A549 (cell line): ENCODE data around the gene DEAF1. TPM values are rescaled to one million over a fixed set of nuclear protein-coding genes. Genes with fewer than 3 reads are reported as not detected.

Experiments
- ATAC-seq, 2 experiments: fragments of 200-7000 bp in 1 of 2; fragments of >200 bp in 1 of 2; cut with Nextera tagmentation in 1 of 2; cut with Tn5 transposase in 1 of 2; 3 replicates each; pipeline versions ENCODE4 v1.8.0 to v1.9.1; 2018 to 2020; ENCODE audit warnings: mild to moderate bottlenecking in 1 of 2, moderate library complexity in 1 of 2
- CTCF ChIA-PET: fragments of 300-600 bp; sonication (Branson Sonifier 250); formaldehyde crosslinking; extraction: SDS; loops from one replicate; lab custom pipeline; 2021; ENCODE audit warnings: antibody characterized with exemption, inconsistent platforms; lab: Yijun Ruan, JAX
- POLR2A ChIA-PET: fragments of 350-600 bp; formaldehyde crosslinking; extraction: SDS; loops from one replicate; lab custom pipeline; 2021; ENCODE audit warnings: antibody characterized with exemption, inconsistent platforms; lab: Yijun Ruan, JAX
- DNase-seq, 2 experiments: peaks; one replicate each; pipeline versions ENCODE4 v3.0.0 to v3.0.0-alpha.2; 2011 to 2016; ENCODE audit warnings: low read depth in 1 of 2, low spot score in 1 of 2
- FAIRE-seq: peaks from 2 replicates; lab custom pipeline; 2011; peaks lifted over from hg19 to GRCh38; lab: Jason Lieb, UNC
- H3K27ac ChIP-seq, 2 experiments: fragments of >200 bp; sonication (Bioruptor Twin); formaldehyde crosslinking; 3 replicates each; pipeline ENCODE4 v1.5.1; 2016 to 2017
- H3K4me1 ChIP-seq: fragments of >200 bp; sonication (Bioruptor Twin); formaldehyde crosslinking; 3 replicates; pipeline ENCODE4 v1.6.1; 2016
- H3K4me2 ChIP-seq: fragments of >200 bp; sonication (Bioruptor Twin); formaldehyde crosslinking; 3 replicates; pipeline ENCODE4 v1.6.1; 2016
- H3K4me3 ChIP-seq: fragments of >200 bp; sonication (Bioruptor Twin); formaldehyde crosslinking; 3 replicates; pipeline ENCODE4 v1.5.1; 2016
- H3K9me3 ChIP-seq: fragments of >200 bp; sonication (Bioruptor Twin); formaldehyde crosslinking; 3 replicates; pipeline ENCODE4 v1.6.1; 2016
- CEBPB ChIP-seq, 2 experiments: fragments of >200 bp in 1 of 2; sonication (Bioruptor Twin) in 1 of 2; formaldehyde crosslinking in 1 of 2; IDR thresholded peaks; 2 replicates each; pipeline ENCODE4 v1.6.1; 2012 to 2016
- HOXB5 ChIP-seq: fragments of 250-450 bp; sonication (Bioruptor Pico); IDR thresholded peaks from 2 replicates; pipeline ENCODE4 v1.5.0; 2020; ENCODE audit warnings: mild to moderate bottlenecking, moderate library complexity
- KDM5A ChIP-seq: fragments of 200-600 bp; sonication (generic); IDR thresholded peaks from 2 replicates; pipeline ENCODE4 v1.6.1; 2016; ENCODE audit warnings: antibody characterized with exemption, mild to moderate bottlenecking
- MAFK ChIP-seq: fragments of 450-650 bp; IDR thresholded peaks from 2 replicates; pipeline ENCODE4 v1.6.1; 2014; ENCODE audit not compliant: partially characterized antibody
- NPAS2 ChIP-seq: fragments of 250-450 bp; sonication (Bioruptor Pico); IDR thresholded peaks from 2 replicates; pipeline ENCODE4 v1.8.0; 2022; ENCODE audit warnings: mild to moderate bottlenecking, moderate library complexity, borderline replicate concordance
- POLR2AphosphoS2 ChIP-seq: conservative IDR thresholded peaks from 2 replicates; pipeline ENCODE4 v1.6.1; 2012; ENCODE audit warnings: low read length, improper control_type of control experiment, inconsistent platforms
- RARB ChIP-seq: fragments of 250-450 bp; sonication (Bioruptor Pico); IDR thresholded peaks from 2 replicates; pipeline ENCODE4 v1.8.0; 2021; ENCODE audit warnings: mild to moderate bottlenecking, moderate library complexity
- RNF2 ChIP-seq: fragments of 200-600 bp; sonication (generic); IDR thresholded peaks from 2 replicates; pipeline ENCODE4 v1.6.1; 2016; ENCODE audit warnings: low read depth, mild to moderate bottlenecking, antibody characterized with exemption, moderate library complexity, borderline replicate concordance
- SMC3 ChIP-seq: fragments of >200 bp; sonication (Bioruptor Twin); formaldehyde crosslinking; IDR thresholded peaks from 3 replicates; pipeline ENCODE4 v1.6.1; 2018; ENCODE audit warnings: inconsistent platforms
- TFCP2L1 ChIP-seq: fragments of 250-450 bp; sonication (Bioruptor Pico); IDR thresholded peaks from 2 replicates; pipeline ENCODE4 v1.5.0; 2021; ENCODE audit warnings: mild to moderate bottlenecking
- ZNF302 ChIP-seq: fragments of 250-450 bp; sonication (Bioruptor Pico); IDR thresholded peaks from 2 replicates; pipeline ENCODE4 v1.9.0; 2021; ENCODE audit warnings: inconsistent platforms, mild to moderate bottlenecking, moderate library complexity
- WGBS: methylation state at CpG from one replicate; pipeline ENCODE4 v1.1.6; 2017; ENCODE audit errors: missing lambda C conversion rate; 5-methylcytosine and 5-hydroxymethylcytosine counted together
- polyA plus RNA-seq, 4 experiments: library from polyadenylated mRNA; depleted of rRNA in 3 of 4; stranded (reverse); fragments of >200 nt; fragmentation: RNase III in 1 of 4; extraction: RNeasy Plus Mini Kit Qiagen cat#74134 plus additional on column Dnase treatment in 1 of 4; gene quantifications; 2 replicates in 3 of 4; 3 replicates in 1 of 4; pipeline ENCODE4 v1.2.3, GENCODE V29; 2011 to 2017
- TF ChIP-seq, protein P1 (sequence below): fragments of 250-450 bp; sonication (Bioruptor Pico); IDR thresholded peaks from 2 replicates; pipeline ENCODE4 v1.5.0; 2020; ENCODE audit warnings: low read depth, mild to moderate bottlenecking, moderate library complexity
- TF ChIP-seq, protein P2 (sequence below): fragments of 450-650 bp; IDR thresholded peaks from 2 replicates; pipeline ENCODE4 v1.6.1; 2014; ENCODE audit warnings: antibody characterized with exemption
- TF ChIP-seq, protein P3 (sequence below): fragments of 150-350 bp; IDR thresholded peaks from 2 replicates; pipeline ENCODE4 v1.6.1; 2014; ENCODE audit warnings: low read depth, mild to moderate bottlenecking, low read length
- TF ChIP-seq, protein P4 (sequence below): IDR thresholded peaks from 2 replicates; pipeline ENCODE4 v1.6.1; 2012; ENCODE audit warnings: low read depth, borderline replicate concordance

DEAF1 gene
- polyA plus RNA-seq, 2 of the 4 experiments (the other 2 are of a cell fraction): 16.0 to 24.0 TPM

DNA sequence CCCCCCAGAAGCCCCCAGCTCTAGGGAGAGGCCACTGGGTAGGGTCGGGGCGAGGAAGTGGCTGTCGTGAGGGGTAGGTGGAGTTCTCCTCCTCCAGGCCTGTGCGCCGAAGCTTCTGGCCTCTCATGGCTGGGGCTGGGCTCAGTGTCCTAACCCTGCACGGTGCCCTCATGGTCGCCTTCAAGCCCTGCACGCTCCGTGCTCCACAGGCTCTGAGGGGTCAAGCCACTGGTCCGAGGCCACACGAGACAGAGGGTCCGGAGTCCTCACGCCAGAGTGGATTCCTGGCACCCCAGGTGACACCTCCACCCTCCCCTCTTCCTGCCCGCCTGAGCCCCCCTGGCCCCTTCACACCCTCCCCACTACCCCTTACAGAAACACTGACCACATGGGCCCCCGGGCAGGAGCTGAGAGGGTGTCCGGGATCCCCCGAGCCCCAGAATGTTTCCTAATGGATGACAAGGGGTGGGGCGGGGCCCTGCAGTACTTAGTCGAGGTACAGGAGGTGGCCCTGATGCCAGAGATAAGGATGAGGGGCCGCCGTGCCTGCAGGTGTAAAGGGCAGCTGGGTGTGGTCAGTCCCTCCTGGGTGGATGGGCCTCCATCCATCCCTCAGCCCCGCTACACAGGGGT, 69.3 kb downstream of the DEAF1 start (continued):
- no peak for TF ChIP-seq NPAS2 (CRISPR knock-in tag)
- no peak for TF ChIP-seq RNF2
- no peak for TF ChIP-seq KDM5A

DNA sequence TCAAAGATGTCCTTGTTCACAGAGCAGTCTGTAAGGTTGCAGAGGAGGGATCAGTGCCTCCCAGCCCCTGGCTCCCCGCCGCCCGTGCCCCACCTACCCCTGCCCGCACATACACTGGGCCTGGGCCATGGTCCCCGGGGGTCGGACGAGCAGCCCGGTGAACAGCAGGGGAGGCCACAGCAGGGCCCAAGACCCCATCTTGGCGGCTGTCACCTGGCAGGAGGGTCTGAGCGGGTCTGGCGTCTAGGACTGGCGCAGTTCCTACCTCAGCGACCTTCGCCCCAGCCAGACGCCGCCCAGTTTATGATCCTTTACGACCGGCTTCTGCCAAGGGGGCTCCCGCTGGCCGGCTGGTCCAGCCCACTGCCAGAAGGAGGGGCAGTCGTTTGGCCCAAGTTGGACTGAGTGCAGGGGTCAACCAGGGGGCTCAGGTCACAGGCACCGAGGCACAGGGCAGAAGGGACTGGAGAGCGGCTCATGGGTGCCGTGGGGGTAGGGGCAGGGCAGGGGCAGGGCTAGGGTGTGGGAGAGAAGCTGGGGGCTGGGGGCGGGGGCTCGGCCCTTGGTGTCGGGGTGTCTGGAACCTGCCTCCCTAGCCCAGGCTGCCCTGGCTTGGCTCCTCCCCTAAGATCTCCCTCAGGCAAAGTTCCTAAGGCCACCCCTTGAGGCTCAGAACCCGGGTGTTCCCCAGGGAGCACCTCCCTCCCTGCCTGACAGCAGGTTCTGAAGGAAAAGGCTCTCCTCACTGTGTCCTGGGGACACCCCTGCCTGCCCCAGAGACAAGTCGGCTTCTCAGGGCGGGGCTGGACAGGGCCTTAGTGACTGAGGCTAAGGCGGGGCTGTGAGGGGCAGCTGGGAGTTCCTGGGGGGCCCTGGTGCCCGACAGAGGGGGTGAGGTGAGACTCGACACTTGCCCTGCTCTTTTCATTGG, 70.1 kb downstream of the DEAF1 start, which contains the start of gene CDHR5:
CDHR5 (minus strand) TSS at position 251 of the 931 bp plus-strand sequence; CDS start at position 198, 53 bp downstream.
- POLR2A ChIA-PET: no interaction called here
- no peak for DNase-seq
- H3K4me1 ChIP-seq: peaks cover 26% of the 10 kb centered on the region
- ATAC-seq: peak; percentile 15 to 32; a peak in 4 of 6 replicates
- H3K9me3 ChIP-seq: no peaks in the 10 kb centered on the region
- TF ChIP-seq CEBPB (IDR thresholded peaks at IDR 0.05) (no peak), TFCP2L1 (no peak), ZNF302 (no peak), KDM5A (no peak), RARB (CRISPR knock-in tag) (no peak), POLR2AphosphoS2 (no peak), HOXB5 (no peak)
- TF ChIP-seq, protein P1, sequence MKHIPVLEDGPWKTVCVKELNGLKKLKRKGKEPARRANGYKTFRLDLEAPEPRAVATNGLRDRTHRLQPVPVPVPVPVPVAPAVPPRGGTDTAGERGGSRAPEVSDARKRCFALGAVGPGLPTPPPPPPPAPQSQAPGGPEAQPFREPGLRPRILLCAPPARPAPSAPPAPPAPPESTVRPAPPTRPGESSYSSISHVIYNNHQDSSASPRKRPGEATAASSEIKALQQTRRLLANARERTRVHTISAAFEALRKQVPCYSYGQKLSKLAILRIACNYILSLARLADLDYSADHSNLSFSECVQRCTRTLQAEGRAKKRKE (CRISPR knock-in tag): no peak
- TF ChIP-seq, protein P2, sequence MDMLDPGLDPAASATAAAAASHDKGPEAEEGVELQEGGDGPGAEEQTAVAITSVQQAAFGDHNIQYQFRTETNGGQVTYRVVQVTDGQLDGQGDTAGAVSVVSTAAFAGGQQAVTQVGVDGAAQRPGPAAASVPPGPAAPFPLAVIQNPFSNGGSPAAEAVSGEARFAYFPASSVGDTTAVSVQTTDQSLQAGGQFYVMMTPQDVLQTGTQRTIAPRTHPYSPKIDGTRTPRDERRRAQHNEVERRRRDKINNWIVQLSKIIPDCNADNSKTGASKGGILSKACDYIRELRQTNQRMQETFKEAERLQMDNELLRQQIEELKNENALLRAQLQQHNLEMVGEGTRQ: no peak
- H3K27ac ChIP-seq: peak within 1 kb of the TSS in 1 of 2 experiments; percentile 70; a peak in 3 of 6 replicates
- no peak within 1 kb of the TSS for H3K4me3 ChIP-seq
- H3K4me2 ChIP-seq: peak within 1 kb of the TSS; percentile 34; the same call in 1 of the 3 replicates
- FAIRE-seq: no peak
- CTCF ChIA-PET: interaction anchor here (0.6 to 1.6 kb wide), 3 partner anchors 16 to 61 kb away, joined by 3 read pairs; no protein-coding TSS in a partner anchor
- 86% methylated on average over 17 of the region's 33 CpGs for WGBS

DNA sequence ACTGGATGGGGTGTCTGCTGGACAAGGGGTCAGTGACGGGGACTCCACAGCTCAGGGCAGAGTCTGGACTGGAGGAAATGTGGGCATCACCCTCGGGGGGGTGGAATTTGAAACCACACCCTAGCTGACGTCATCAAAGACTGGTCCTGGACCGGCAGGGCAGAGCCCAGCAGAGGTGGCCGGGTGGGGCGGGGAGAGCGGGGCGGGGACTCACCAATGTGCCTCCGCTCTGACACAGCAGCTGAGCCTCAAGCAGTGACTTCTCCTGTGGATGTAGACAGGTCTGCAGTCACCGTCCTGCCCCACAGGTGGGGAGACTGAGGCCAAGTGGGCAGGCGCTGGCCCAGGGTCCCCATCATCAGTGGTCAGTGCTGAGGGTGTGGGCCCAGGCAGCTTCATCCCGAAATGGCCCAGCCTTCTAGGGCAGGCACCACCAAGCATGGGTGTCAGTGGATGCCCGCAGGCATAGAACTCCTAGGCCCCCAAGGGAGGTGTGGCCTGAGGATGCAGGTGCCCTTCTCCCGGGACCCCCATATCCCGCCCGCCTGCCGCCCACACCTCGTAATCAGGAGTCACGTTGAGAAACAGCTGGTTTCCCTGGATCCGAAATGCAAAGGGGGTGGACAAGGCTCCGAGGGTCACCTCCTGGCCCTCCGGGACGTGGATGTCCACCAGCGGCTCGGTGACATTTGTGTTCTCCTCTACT, 70.9 kb downstream of the DEAF1 start:
- no peak overlapping the region for H3K4me3 ChIP-seq
- no peaks in the 10 kb centered on the region for H3K9me3 ChIP-seq
- ATAC-seq (peak; percentile 44 to 53; a peak in 5 of 6 replicates), FAIRE-seq (no peak), DNase-seq (peak; percentile 47 to 74)
- peaks cover 26% of the 10 kb centered on the region for H3K4me1 ChIP-seq
- TF ChIP-seq, protein P3, sequence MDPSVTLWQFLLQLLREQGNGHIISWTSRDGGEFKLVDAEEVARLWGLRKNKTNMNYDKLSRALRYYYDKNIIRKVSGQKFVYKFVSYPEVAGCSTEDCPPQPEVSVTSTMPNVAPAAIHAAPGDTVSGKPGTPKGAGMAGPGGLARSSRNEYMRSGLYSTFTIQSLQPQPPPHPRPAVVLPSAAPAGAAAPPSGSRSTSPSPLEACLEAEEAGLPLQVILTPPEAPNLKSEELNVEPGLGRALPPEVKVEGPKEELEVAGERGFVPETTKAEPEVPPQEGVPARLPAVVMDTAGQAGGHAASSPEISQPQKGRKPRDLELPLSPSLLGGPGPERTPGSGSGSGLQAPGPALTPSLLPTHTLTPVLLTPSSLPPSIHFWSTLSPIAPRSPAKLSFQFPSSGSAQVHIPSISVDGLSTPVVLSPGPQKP: no peak
- TF ChIP-seq MAFK (no peak), SMC3 (no peak)
- TF ChIP-seq, protein P4, sequence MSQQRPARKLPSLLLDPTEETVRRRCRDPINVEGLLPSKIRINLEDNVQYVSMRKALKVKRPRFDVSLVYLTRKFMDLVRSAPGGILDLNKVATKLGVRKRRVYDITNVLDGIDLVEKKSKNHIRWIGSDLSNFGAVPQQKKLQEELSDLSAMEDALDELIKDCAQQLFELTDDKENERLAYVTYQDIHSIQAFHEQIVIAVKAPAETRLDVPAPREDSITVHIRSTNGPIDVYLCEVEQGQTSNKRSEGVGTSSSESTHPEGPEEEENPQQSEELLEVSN: no peak
- ChIA-PET CTCF (interaction anchor here (0.6 to 1.2 kb wide), 3 partner anchors 38 to 99 kb away, joined by 3 to 4 read pairs (median 3); no protein-coding TSS in a partner anchor), POLR2A (no interaction called here)
- H3K27ac ChIP-seq: peak overlapping the region in 1 of 2 experiments; percentile 70; a peak in 3 of 6 replicates
- peak overlapping the region; percentile 34; the same call in 1 of the 3 replicates for H3K4me2 ChIP-seq
- WGBS: 85% methylated on average over 19 of the region's 25 CpGs
